Epithelial cell of proximal tubule (primary cell): ENCODE results near the gene POC1A. TPM values are rescaled to one million over a fixed set of nuclear protein-coding genes. Genes with fewer than 3 reads are reported as not detected.

Source experiments
- DNase-seq: peaks from one replicate; pipeline ENCODE4 v3.0.0-alpha.2; 2011; ENCODE audit warnings: low read depth
- H3K4me3 ChIP-seq: 2 replicates; pipeline ENCODE4 v1.5.1; 2011; ENCODE audit warnings: low read depth, mild to moderate bottlenecking, low read length
- CTCF ChIP-seq: conservative IDR thresholded peaks from 2 replicates; pipeline ENCODE4 v1.5.1; 2012; ENCODE audit warnings: low read depth, mild to moderate bottlenecking, low read length
- total RNA-seq: library from RNA; depleted of rRNA; stranded (reverse); fragments of >200 nt; gene quantifications from 2 replicates; pipeline ENCODE4 v1.2.3, GENCODE V29; 2015

The POC1A gene
- total RNA-seq, 1 donor from 2014 or later: 15.7 TPM

GRCh38 chr3:52029053-52029452, 125.2 kb downstream of the POC1A start:
- H3K4me3 ChIP-seq: no peak overlapping the region
- no peak for TF ChIP-seq CTCF
- no peak for DNase-seq

GRCh38 chr3:52028572-52028971, 125.7 kb downstream of the POC1A start:
- TF ChIP-seq CTCF: no peak
- no peak for DNase-seq
- H3K4me3 ChIP-seq: no peak overlapping the region

- no peak overlapping the region for H3K4me3 ChIP-seq
- TF ChIP-seq CTCF: no peak
- DNase-seq: no peak
Measured at GRCh38 chr3:52026041-52026440, 128.2 kb downstream of the POC1A start.

- H3K4me3 ChIP-seq: no peak overlapping the region
- TF ChIP-seq CTCF: no peak
- DNase-seq: no peak
Measured at GRCh38 chr3:52025453-52025852, 128.8 kb downstream of the POC1A start.

Other genes starting within 250 kb of the POC1A start
- 28.0 and 56.8 TPM in 2 replicates for gene RRP9, start 212.5 kb downstream of the POC1A start, total RNA-seq
- gene PARP3, start 212.1 kb downstream of the POC1A start, total RNA-seq: 15.4 and 18.8 TPM in 2 replicates
- not detected in 2 replicates for gene GPR62, start 199.0 kb downstream of the POC1A start, total RNA-seq
- gene PCBP4, start 187.0 kb downstream of the POC1A start, total RNA-seq: 102 and 120 TPM in 2 replicates
- gene ABHD14B, start 180.4 kb downstream of the POC1A start, total RNA-seq: 29.1 and 39.1 TPM in 2 replicates
- gene ABHD14A, start 179.4 kb downstream of the POC1A start, total RNA-seq: 13.8 and 18.9 TPM in 2 replicates
- gene ACY1, start 170.9 kb downstream of the POC1A start, total RNA-seq: 85.7 and 95.8 TPM in 2 replicates
- gene RPL29, start 158.5 kb downstream of the POC1A start, total RNA-seq: 1,795 and 2,087 TPM in 2 replicates
- gene DUSP7, start 97.9 kb downstream of the POC1A start, total RNA-seq: 23.7 and 25.9 TPM in 2 replicates
- gene ALAS1, start 43.7 kb upstream of the POC1A start, total RNA-seq: 56.3 and 71.5 TPM in 2 replicates
- not detected in 2 replicates for gene TLR9, start 71.2 kb upstream of the POC1A start, total RNA-seq
- gene TWF2, start 84.7 kb upstream of the POC1A start, total RNA-seq: 154 and 189 TPM in 2 replicates
- 6.9 and 8.9 TPM in 2 replicates for gene PPM1M, start 91.3 kb upstream of the POC1A start, total RNA-seq
- 38.4 and 61.6 TPM in 2 replicates for gene WDR82, start 124.2 kb upstream of the POC1A start, total RNA-seq
- gene GLYCTK, start 133.4 kb upstream of the POC1A start, total RNA-seq: 11.9 and 17.6 TPM in 2 replicates
- gene DNAH1, start 161.9 kb upstream of the POC1A start, total RNA-seq: 0.29 and 0.51 TPM in 2 replicates